C4-2B (cell line): ENCODE measurements around the gene NCOA3.

Experiments used
- CTCF ChIP-seq: fragments of 450-650 bp; conservative IDR thresholded peaks from 2 replicates; pipeline ENCODE4 v1.5.1; 2017; ENCODE audit warnings: mild to moderate bottlenecking
- ZFX ChIP-seq: fragments of 450-650 bp; IDR thresholded peaks from 2 replicates; pipeline ENCODE4 v1.6.1; 2017

DNA sequence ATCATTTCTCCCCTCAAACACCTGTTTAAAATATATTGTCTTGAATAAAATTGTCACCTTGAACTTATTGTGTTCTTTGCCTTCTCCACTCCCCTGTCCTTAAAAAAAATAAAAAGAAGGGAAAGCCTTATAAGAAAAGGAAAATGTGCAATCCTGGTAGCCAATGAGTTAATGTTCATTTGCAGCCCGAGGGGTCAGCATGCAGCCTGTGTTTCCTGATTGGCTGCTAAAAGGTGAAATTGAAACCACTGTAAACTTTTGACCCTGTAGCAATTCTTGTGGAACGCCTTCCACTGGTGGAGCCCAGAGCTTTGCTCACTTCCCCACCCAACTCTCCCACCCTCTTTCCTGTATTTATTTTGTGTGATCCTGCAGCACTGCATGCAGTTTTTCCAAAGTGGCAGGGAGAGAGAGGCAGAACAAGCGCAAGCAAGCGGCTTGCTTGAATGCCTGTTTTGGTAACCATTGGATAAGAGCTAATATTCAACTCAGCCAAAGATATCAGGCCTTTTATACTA, 74.9 kb downstream of the NCOA3 start:
- no peak for TF ChIP-seq ZFX
- TF ChIP-seq CTCF = no peak
